ENCODE measurements around the gene TNNT2.

The TNNT2 gene

GRCh38 chr1:201385299-201385891, 7.9 kb upstream of the TNNT2 start:
- peak; percentile 99 for TF ChIP-seq CTCF (IDR thresholded peaks at IDR 0.05)

GRCh38 chr1:201384406-201384782, 6.9 kb upstream of the TNNT2 start:
- no peak for TF ChIP-seq CTCF (IDR thresholded peaks at IDR 0.05)

- no peak for TF ChIP-seq CTCF (IDR thresholded peaks at IDR 0.05)
These were observed 6.3 kb upstream of the TNNT2 start for GRCh38 chr1:201383647-201384405.

GRCh38 chr1:201381130-201381529, 3.6 kb upstream of the TNNT2 start:
- TF ChIP-seq CTCF (IDR thresholded peaks at IDR 0.05), result no peak

- no peak for TF ChIP-seq CTCF (IDR thresholded peaks at IDR 0.05)
These were observed 2.3 kb upstream of the TNNT2 start for GRCh38 chr1:201379733-201380242.

- TF ChIP-seq CTCF (IDR thresholded peaks at IDR 0.05), result no peak
These were observed 1.3 kb upstream of the TNNT2 start for GRCh38 chr1:201378804-201379203.

GRCh38 chr1:201376464-201377374, 761 bp downstream of the TNNT2 start:
- no peak; the same call in 1 of the 2 replicates for TF ChIP-seq CTCF (IDR thresholded peaks at IDR 0.05)
